ENCODE results near the gene LSR.

Gene LSR

DNA sequence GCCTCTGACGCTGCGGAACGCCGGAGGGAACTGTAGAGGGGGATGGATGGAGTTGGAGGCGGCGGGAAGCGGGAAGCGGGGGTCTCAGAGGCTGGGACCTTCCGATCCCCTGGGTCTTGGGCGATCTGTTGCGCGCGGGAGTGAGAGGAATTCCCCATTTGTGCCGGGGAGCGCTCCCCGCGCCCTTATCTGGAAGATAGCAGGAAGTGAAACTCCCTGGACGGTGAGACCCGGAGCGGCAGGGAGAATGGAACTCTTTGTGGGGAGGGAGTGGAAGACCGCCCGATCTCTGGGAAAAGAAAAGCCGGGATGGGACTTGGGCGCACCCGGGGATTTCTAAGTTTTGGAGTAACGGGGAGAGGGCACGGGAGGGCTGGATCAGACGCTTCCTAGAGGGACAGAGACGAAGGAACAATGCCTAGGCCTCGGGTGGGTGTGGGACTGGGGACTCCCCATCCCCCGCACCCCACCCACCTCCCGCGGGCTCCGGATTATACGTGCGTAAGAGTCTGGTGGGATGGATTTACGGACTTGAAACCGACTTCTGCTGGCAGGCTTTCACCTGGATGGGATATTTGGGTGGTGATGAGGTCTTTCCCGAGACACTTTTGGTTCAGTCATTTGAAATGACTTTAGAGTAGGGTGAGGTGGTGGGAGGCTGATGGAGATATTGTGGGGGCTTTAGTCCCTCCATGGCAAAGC, 495 bp downstream of the LSR start:
- no peak for DNase-seq

DNA sequence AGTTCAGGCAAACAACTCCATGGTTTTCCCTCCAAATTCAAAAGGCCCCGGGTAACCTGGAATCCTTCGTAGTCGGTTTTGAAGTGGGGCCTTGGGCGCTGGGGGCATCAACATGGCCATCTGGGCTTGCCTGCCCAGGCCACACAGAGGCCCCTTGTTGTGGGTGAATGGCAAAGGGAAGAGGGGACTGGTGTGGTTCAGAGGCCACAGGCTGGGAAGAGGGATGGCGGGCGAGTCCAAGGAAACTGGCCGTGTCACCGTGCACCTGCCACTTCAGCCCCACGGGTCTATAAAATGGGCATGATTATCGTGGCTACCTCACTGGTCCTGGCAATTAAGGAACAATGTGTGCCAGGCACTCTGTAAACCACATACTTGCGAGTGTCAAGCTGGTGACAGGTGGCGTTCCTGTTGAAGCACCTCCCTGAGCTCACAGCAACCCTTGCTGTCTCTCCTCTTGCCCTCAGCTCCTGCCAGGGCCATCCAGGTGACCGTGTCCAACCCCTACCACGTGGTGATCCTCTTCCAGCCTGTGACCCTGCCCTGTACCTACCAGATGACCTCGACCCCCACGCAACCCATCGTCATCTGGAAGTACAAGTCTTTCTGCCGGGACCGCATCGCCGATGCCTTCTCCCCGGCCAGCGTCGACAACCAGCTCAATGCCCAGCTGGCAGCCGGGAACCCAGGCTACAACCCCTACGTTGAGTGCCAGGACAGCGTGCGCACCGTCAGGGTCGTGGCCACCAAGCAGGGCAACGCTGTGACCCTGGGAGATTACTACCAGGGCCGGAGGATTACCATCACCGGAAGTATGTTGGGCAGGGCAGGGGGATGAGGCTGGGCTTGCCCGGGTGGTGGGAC, 1.3 kb downstream of the LSR start:
- no peak for DNase-seq

DNA sequence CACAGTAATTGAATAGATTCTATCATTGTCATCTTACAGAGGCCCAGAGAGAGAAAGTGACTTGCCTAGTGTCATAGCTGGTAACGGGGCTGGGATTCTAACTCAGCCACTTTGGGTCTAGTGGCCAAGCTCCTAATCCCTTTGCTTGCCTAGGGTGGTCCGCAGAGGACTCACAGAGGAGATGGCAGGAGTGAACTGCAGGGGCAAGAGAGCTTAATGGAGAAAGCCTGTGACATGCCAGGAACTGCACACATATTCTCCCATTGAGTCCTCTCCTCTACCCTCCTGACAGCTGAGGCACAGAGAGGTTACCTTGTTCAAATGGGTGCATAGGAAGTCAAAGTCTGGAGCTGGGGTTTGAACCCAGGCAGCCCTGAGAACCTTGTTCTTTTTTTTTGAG, 2.7 kb downstream of the LSR start:
- no peak for DNase-seq

- DNase-seq: no peak
Measured at GRCh38 chr19:35253316-35254286, 4.8 kb downstream of the LSR start.

- DNase-seq: no peak
Measured at GRCh38 chr19:35254341-35255297, 5.8 kb downstream of the LSR start.

DNA sequence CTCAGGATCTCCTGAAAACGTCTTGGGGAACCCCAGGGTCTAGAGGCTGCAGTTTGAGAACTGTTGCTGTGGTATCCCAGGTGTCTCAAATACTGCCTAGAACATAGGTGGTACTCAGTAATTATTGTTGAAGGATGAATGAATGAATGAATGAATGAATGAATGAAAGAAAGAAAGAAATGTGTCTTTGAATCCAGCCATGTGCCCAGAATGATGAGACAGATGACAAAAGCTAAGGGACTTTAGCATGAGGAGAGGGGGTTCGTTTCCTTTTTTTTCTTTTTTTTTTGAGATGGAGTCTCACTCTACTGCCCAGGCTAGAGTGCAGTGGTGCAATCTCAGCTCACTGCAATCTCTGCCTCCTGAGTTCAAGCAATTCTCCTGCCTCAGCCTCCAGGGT, 7.8 kb downstream of the LSR start:
- no peak for DNase-seq

DNA sequence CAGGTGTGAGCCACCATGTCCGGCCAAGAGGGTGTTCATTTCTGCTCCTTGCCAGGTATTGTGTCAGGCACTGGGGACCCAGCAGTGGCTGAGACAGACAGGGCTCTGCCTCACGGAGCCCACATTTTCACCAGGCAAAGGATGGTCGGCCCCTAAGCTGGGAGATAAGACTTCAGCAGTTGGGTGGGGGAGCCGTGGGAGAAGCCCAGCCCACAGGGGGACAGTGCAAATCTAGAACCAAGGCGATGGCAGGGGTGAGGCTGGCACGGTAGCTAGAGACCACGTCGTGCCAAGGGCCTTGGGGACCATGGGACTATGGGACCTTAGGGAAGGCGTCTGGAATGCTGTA, 8.3 kb downstream of the LSR start:
- no peak for DNase-seq

- DNase-seq: no peak
Measured at GRCh38 chr19:35260694-35261304, 12.0 kb downstream of the LSR start.

DNA sequence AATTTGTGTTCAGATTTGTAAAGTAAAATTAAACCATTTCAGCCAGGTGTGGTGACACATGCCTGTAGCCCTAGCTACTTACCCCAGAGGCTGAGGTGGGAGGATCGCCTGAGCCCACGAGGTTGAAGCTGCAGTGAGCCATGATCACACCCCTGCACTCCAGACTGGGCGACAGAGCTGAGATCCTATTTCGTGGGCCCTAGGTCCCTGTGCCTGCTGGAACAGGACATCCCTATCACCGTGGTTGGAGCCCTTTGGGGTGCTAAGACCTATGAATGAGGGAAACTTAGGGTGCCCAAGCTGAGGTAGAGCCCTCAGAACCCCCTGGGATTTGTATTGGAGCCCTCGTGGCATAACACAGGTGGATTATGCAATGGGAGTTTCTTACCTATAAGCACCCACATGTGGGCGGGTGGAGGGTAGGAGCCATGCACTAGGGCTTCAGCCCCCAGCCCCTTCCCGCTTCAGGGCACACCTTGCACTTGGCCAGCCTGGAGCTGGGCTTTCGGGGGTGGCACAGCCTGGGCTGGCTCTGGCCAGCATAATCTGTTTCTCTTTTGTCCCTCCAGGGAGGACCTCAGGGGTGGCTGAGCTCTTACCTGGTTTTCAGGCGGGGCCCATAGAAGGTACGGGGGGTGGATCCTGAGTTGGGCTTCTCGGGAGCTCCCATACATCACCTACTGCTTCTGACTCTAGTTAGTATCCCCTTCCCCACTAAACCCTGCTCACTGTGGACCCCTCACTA, 12.7 kb downstream of the LSR start:
- DNase-seq: no peak

GRCh38 chr19:35262101-35262761, 13.4 kb downstream of the LSR start:
- no peak for DNase-seq

GRCh38 chr19:35264268-35265125, 15.7 kb downstream of the LSR start:
- no peak for DNase-seq

DNA sequence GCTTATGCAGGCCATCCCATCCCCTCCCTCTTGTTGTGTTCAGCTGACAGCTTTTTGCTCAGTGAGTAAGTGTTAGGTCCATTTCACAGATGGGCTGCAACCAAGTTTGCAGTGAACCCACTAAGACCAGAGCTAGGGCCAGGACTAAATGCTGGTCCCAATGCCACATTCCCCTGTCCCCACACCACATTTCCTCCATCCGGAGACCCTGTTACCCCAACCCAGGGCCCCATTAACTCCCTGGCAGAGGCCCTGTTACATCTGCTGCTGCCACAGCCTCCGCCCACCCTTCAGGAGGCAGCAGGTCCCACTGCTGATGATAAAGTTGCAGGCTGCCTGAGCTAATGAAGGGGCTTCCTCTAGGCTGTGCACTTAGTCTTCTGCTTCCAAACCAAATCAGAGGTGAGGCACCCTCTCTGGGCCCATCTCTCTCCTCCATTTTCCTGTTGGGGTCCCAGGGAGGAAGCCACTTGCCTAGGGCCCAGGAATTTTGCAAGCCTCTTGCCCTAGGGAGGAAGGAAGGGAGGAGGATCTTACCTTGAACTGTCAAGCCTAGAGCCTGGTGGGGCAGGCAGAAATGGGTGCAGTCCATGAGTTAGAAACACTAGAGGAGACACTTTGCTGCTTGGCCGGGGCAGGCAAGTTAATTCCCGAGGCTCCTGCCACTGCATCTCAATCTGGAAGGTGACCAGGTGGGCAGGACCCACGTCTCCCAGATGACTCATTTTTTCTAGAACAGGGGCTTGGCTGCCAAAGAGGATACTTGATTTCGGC, 16.5 kb downstream of the LSR start:
- DNase-seq: no peak

DNA sequence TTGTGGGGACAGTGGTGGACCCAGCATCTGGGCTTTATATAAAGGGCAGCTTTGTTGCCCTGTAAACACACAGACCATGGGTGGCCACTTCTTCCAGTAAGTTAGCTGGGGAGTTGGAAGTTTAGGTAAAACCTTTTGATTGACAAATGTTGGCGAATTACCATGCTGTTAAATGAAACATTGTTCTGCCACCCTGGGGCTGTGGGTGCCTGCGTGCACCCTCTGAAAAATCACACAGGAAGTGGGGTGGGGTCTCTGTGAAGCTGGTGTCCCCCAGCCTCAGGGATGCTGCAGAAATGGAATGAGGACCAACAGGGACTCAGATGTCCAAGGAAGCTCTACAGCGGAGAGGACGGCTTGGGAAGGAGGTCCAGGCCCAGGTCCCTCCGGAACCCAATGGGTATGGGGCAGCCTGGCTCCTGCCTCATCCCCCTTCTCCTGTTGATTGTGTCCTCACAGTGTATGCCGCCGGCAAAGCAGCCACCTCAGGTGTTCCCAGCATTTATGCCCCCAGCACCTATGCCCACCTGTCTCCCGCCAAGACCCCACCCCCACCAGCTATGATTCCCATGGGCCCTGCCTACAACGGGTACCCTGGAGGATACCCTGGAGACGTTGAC, 17.2 kb downstream of the LSR start:
- no peak for DNase-seq

GRCh38 chr19:35266520-35267352, 17.9 kb downstream of the LSR start:
- no peak for DNase-seq

- no peak for DNase-seq
Measured at GRCh38 chr19:35267353-35267817, 18.6 kb downstream of the LSR start.

GRCh38 chr19:35267818-35268535, 19.2 kb downstream of the LSR start:
- DNase-seq: peak; percentile 77
